T-helper 9 cell (primary cell): ENCODE results near the gene QSOX2.

ENCODE experiments used
- DNase-seq: peaks from one replicate; pipeline ENCODE4 v3.0.0-alpha.2; 2020

Gene QSOX2

DNA sequence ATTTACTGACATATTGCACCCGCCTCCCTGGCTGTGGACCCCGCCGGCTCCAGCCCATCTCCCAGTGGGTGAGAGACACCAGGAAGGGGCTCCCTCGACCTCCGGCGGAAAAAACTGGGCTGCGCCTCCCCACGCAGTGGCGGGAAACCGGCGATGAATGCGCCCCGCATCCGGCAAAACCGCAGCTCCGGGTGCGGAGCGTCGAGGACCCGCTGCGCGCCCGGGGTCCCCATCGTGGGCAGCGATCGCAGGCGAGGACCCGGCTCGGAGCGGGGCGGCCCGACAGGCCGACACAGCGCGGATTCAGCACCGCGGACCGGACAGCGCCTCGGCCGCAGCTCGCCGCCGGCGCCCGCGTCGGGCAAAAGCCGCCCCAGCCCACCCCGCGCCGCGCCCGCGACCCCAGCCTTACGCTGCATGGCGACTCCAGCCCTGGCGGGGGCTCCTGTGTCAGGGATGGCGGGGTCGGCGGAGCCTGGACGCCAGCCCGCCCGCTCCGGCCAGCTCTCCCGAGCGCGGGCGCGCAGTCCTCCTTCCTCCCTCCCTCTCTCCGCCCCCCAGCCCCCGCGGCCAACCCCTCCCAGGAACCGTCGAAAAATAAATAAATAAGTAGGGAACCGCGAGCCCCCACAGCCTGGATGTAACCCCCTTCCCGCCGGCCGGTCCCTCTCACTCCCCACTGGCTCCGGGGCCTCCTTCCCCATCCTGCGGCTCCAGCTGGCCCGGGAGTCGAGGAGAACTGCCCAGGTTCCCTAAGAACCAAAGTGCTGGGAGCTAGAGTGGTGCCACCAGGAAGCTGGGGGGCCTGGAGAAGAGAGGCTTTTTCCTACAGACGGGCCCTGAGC lies 43.8 kb downstream of the QSOX2 start:
- DNase-seq: no peak

DNA sequence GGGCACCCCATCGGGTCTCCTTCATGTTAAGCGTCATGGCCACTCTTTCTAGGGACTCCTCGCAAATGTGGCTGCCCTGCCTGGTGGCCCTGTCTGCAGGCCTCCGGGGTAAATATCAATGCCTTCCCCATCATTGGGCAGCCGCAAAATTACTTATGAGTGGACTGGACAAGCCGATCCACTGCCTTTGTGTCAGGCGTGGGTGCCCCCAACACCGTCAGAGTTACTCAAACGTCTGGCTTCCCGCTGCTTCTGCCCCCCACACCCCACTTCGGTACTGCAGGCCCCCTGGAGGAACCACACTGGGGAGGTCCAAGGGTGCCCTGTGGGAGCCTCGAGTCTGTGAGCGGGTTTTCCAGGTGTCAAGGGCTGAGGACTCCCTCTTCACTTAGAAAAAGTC lies 44.4 kb downstream of the QSOX2 start:
- DNase-seq: no peak

DNA sequence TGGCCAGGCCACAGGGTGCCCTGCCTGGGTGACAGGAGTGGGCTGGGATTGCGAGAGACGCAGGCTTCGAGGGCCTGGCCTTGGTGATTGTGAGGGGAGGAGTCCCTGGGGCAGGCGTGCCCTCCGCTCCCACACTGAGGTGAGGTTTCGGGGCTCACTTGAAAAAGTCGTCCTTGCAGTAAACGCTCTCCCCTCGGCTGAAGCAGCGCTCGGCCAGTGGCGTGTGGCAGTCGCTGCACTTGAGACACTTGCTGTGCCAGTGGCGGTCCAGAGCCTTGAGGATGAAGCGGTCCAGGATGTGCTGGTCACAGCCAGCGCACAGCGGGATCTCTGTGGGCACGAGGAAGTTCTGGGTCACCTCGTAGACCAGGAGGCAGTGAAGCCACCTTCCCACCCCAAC lies 45.2 kb downstream of the QSOX2 start:
- no peak for DNase-seq

DNA sequence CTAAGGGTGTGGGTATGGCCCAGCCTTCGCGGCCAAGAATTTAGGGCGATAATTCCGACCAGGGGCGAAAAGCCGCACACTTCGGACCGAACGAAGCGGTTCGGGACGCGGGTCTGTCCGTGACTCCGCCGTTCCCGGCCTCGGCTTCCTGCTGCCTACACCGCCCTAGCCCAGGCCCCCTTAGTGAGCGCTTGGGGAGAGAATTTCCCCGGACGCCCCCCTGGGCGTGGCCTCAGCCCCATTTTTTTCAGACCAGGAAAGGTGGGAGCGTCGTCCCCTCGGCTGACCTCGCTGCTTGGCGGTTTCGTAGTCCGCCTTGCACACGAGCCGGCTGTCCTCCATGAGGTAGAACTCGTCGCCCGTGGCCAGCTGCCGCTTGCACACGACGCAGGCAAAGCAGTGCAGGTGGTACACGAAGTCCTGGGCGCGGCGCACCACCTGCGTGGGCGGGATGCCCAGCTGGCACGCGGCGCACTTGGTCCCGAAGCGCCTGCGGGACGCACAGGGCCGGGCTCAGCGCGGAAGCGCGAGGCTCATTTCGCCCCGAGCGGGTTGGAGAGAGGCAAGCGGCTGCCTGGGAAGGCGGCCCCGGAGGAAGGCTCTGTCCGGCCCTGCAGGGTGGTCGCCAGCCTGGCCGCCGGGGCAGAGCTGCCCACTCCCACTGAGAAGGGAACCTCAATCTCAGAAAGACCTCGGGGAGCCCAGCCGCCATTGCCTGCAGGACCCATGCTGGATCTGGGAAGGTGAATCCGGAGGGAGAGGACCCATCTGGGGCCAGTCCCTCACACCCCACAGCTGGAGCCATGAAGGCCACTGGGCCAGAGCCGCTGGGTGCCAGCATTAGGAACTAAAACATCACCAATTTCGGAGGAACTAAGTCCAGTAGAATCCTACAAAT lies 46.0 kb downstream of the QSOX2 start:
- DNase-seq: no peak

DNA sequence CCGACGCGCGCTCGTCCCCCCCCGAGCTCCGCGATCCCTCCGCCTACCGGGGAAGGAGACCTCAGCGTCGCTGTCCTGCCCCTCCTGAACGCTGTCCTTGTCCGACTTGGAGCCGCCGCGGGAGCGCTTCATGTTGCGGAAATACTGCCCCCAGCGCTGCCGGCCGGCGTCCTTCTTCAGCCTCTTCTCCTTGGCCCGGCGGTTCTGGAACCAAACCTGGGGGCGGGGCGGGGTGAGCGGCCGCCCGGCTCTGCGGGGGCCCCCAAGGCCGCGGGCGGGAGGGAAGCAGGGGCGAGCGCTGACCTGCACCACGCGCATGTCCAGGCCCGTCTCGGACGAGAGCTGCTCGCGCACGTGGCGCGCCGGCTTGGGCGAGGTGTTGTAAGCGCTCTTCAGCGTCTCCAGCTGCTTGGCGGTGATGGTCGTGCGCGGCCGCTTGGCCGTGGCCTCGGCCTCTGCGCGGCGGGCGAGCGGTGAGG lies 47.0 kb downstream of the QSOX2 start:
- no peak for DNase-seq

DNA sequence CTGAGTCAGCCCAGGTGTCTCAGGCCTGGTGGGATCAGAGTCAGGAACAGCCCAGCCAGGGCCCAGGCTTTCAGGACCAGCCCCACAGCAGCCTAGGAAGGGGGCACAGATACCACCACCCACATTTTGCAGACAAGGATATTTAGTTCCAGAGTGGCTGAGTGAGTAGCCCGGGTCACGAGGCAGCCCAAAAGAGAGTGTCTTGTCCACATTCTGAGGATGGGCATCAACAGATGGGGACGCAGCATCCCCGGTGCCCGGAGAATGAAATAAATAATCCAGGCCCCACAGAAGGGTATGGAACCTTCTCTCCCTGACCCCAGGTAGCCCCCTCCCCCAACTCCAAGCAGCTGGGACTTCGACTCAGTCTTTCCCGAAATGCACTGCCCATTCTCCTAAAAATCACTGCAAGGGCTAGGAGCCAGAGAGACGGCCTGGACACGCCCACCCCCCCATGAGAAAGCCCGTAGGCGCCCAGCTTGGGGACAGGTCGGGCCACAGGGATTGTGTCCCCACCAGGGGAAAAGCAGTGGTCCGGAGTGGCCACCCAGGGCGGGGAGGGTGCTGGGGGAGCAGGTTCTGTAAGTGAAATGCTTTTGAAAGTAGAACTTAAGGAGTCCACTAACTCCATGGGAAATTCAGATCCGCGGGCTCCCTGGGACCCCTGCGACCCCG lies 47.5 kb downstream of the QSOX2 start:
- DNase-seq: no peak

DNA sequence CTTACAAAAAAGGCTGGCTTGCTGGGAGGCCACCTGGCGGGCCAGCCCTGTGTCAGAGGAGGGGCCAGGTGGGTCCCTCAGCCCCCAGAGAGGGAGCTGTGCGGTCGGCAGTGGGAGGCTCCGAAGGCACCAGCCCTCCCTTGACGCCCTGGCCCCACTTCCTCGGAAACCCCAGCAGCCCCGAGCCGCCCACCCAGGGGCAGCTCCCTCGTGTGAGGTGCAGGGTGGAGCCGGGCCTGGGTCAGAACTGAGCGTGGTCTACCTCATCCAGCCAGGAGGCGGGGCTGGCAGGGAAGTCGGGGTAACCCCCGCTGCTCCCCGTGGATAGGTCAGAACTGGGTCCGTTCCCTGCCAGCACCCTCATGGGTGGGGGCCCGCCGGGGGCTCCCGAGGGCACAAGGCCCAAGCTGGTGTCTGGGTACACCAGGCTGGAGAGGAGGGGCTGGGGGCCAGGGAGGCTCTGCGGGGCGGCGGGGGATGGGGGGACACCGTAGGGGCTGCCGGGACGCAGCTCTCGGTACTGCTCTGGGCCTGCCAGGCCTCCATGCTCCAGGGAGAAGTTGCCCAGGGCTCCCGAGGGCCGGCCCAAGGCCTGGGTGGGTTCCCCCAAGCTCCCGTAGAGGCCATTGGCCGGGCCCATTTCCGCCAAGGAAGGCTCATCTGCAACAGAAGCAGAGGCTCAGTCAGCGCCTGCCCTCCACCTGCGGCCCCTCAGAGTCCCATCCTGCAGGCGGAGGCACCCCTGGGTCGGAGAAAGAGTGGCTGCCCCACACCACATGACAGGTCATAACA lies 48.3 kb downstream of the QSOX2 start:
- no peak for DNase-seq

DNA sequence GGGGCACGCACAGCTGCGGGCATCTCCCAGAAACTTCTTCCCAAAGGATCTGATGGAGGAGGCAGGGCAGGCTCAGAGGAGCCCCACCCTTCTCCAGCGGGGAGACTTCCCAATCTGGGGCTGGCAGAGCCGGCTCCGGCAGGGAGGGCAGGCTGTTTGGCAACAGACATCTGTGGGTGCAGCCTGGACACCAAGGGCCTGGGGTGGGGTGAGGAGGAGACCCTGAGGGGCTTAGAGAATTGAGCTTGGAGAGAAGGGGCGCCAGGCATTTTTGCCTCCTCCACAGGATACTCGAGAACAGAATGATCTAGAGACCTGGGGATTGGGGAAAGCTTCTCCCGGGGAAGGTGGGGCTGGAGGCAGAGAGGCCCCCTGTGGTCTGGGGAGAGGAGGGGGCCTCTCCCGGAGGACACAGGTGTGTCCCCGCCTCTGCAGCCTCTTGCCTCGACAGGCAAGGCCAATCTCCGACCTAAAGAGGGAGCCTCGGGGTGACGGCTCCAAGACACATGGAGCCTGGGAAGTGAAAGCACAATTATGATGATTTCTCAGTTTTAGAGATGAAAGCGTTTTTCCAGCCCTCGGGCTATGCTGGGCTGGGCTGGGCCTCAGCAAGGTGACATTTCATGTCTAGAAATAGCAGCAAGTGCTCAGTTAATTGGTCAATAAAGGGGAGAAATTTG lies 49.1 kb downstream of the QSOX2 start:
- DNase-seq: no peak

DNA sequence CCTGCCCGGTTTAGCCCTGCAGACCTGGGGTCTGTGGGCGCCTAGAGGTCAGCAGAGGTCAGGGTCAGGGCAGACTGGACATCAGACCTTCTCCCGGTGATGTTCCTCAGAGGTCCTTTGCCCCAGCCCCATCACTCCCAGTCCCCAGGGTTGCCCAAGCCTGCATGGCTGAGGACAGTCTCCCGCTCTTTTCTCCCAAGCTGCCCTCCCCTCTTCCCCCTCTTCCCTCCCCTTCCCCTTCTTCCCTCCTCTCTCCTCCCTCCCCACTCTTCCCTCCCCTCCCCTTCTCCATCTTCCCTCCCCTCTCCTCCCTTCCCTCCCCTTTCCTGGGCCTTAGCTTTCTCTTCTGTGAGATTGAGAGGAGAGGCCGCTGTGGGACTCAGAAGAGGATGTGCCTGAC lies 51.1 kb downstream of the QSOX2 start:
- DNase-seq: no peak

DNA sequence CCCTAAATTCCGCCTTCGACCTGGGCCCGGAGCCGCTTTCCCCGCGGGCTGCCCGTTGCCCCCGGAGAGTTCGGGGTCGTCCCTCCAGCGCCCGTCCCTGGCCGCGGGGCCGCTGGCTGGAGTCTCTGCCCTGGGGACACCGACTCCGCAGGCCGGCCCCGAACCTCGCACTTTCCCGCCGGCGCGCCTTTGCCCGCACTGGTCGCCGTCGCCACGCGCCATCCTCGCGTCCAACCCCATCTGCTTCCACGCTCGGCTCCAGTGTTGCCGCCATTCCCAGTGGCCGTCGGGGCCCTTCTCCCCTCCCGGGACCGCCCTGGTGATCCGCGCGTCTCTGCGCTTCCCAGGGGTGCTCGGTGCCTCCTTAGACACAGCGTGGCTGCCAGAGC lies 51.7 kb downstream of the QSOX2 start:
- DNase-seq: no peak

DNA sequence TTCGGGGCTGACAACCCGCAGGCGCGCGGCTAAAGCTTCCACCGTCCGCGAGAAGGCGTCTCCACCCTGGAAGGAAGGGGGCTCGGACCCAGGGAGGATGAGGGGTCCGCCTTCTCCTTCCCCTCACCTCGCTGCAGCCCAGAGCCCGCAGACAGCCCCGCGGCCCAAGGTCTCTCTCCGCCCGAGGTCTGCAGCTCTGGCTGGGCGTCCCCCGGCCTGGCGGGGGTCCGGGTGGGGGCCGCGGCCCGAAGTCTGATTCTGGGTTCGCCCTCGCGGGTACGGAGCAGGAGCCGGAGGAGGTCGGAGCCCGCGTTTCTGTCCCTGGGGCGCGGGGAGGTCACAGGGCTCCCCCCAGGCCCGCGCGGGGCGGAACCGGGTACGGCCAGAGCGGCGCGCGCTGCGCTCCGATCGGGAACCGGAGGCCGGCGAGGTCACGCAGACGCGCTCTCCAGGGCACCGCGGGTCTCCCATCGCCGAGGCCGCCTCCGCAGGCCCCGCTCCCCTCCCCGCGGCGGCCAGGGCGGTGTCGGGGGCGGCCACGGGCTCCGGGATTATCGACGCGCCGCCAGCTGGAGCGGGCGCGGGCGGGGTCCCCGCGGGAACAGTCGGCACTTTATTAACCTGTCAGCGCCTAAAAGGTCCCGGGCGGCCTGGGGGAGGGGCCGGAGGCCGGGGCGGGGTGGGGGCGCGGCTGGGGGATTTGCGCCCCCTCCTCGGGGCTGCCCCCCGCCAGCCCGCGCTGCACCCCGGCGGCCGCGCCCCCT lies 52.3 kb downstream of the QSOX2 start:
- no peak for DNase-seq

DNA sequence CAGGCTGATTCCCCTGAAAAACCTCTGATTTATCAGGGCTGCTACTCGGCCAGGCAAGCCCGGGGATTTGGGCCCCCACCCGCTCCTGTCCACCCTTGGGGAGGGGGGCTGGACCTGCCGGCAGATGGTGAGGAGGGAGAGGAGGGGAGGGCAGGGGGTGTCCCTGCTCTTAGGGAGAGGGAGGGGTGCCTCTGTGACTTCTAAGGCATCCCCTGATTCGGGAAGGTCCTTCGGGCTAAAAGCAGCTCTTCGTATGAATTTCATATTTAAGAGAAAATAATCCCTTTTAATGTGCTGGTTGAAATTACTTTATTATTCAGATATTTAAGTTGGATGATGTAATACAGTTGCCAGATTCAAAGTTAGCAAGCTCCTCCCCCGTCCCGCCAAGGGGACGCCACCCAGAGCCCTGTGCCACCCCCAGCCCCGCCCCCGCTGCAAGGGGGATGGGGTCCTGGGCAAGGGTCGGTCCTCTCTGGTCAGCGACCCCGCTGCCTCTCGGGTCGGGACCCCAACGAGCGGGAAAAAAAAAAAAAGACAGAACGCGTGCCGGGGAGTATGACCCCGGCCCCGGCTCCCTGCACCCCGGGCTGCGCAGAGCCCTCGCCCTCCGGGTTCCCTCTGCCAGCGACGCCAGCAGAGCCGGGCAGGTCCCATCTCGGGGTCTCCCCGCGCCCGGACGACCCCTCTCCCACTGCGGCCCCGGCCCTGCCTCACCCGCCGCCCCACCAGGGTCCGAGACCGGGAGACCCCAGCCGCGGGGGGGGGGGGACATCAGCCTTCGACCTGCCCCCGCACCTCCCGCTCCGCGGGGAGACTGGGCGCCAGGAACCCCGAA lies 53.1 kb downstream of the QSOX2 start:
- DNase-seq: no peak

DNA sequence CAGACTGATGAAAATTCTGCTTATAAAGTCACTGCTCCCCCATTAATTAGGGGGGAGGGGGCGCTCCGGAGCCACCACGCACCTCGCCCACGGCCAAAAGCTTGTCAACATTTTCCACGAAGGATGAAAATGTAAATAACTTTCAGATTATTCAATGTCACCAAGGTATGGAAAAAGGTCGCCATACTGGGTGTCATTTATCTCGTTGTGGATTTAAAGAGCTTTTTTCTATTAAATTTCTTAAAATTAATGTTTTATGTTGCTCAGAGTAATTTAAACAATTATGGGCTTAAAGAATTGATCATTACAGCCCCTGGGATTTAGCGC lies 53.7 kb downstream of the QSOX2 start:
- no peak for DNase-seq

DNA sequence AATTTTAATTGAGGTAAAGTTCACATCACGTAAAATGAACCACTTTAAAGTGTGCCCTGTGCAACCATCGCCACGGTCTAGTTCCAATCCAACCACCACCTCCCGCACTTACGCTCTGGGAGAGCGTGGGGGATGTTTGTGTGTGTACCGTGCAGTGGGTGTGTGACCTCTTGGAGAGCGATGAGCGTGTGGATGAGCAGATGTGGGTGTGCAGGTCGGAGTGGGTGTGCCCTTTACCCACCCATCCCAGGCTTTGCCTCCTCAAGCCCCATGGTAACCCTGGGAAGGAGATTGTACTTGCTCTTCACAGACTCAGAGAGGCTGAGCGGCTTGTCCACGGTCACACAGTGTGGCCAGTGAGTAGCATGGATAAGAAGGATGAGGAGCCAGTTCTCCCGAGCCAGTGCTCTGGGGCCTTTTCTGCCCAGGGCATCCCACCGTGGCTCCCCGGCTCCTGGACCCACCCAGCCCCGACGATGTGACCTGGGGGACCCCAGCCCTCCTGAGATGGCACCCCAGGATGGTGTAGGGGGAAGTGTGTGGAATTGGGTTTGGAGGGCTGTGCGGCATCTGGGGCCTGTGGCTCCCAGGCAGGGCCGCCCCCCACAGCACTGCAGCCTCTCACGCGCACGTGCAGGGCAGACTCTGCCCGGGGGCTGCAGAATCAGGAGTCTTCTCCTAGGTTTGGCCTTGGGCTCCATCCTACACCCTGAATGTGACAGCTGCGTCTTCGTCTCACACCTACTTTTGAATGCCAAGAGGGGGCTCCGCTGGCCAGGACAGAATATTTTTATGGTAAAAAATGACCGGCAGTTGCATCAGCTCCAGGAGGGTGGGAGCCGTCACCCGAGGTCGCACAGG lies 54.3 kb downstream of the QSOX2 start:
- DNase-seq: no peak

DNA sequence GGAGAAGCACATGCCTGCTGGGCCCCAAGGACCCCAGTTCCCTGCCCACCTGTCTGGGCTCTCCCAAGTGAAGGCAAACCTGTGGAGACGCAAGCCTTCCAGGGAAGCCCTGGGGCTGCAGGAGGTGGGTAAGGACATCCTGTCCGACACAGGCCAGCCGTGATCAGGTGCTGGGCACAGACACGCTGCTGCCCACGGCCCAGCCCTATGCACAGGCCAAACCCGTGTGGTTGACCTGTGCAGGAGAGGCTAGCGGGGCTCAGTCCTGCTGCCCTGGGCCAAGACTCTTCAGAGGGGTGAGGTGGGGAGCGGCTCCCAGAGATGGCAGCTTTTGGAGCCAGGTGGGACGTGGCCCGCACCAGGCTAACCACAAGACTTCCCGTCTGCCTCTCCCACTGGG lies 55.0 kb downstream of the QSOX2 start:
- DNase-seq: no peak

DNA sequence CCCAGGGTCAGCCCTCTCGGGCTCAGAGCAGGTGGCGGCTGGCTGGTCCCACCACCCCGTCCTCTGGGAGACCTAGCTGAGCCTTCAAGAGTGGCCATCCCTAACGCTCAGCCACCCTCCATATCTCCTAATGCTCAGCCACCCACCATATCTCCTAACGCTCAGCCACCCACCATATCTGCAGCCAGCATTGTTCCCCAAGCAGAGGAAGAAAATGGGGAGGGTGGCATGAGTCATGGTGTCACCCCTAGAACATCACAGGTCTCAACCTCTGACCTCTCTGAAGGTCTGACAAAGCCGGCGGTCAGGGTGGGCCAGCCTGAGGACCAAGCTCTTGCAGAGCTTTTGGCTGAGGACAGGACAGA lies 55.4 kb downstream of the QSOX2 start:
- DNase-seq: no peak

DNA sequence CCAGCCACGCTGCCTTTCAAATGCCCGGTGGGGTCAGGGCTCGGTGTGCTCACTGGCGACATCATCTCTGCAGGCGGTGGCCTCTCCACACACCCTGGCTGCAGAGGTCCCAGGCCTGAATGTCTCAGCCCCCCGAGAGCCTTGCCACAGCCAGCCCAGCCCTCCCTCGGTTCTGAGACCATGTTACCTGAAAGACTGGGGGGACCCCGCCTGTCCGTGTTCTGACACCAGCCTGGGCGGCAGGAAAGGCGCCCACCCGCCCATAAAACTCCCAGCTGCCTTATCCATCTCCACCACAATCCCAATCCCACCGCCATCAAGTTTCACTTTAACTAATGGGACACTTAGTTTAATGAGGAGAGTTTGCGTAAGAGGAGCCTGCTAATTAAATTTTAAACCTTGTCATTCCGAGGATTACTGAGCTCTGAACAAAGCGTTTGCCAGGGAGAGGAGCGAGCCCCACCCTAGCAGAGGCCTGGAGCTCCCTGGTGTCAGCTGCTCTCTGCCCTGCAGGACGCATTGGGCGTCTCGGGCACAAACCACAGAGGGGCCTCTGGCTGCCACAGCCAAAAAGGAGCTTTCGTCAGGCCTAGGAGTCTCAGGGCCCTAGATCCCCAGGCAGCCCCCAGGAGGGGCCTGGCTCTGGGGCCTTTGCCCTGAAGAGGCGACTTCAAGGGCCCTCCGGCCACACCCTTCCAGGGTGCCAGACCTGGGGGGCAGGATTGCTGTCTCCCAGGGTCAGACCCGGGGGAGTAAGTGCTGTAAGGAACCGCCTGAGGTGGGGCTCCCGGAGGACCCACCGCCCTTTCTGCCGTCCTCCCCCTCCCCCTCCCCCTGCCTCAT lies 56.0 kb downstream of the QSOX2 start:
- no peak for DNase-seq
